Left ventricle myocardium inferior (tissue), 1 donor: ENCODE measurements around the gene GABRR2. TPM values are rescaled to one million over a fixed set of nuclear protein-coding genes. Genes with fewer than 3 reads are reported as not detected.
A peak's percentile ranks its signal among the peaks of the same experiment; 100 is the strongest.

Source experiments
- DNase-seq: peaks from one replicate; pipeline ENCODE4 v3.0.0-alpha.2; 2020
- H3K27ac ChIP-seq: fragments of 200-600 bp; replicated peaks from 2 replicates; pipeline ENCODE4 v1.8.0; 2021
- H3K27me3 ChIP-seq: fragments of 200-600 bp; 2 replicates; pipeline ENCODE4 v1.8.0; 2021; ENCODE audit warnings: low read depth
- H3K36me3 ChIP-seq: fragments of 200-600 bp; 2 replicates; pipeline ENCODE4 v1.8.0; 2021
- H3K4me1 ChIP-seq: fragments of 200-600 bp; 2 replicates; pipeline ENCODE4 v1.8.0; 2021
- H3K4me3 ChIP-seq: fragments of 200-600 bp; 2 replicates; pipeline ENCODE4 v1.8.0; 2021; ENCODE audit warnings: mild to moderate bottlenecking, moderate library complexity
- H3K9me3 ChIP-seq: fragments of 200-600 bp; replicated peaks from 2 replicates; pipeline ENCODE4 v1.8.0; 2021
- CTCF ChIP-seq: fragments of 200-600 bp; IDR thresholded peaks from 2 replicates; pipeline ENCODE4 v1.8.0; 2021; ENCODE audit warnings: antibody characterized with exemption, mild to moderate bottlenecking, borderline replicate concordance
- intact Hi-C: fragments of 100-400 bp; cut with micrococcal nuclease; formaldehyde crosslinking; loops from one replicate; pipeline ENCODE4 v1.11.0; 2022
- total RNA-seq: library from RNA; stranded (reverse); fragmentation: NEBNext Ultra II Directional; extraction: Animal tissue kit (Norgen Biotek cat#: 25700); gene quantifications from one replicate; pipeline ENCODE4 v1.2.1, GENCODE V29; 2021
- donor health status: DM: no; HTN: yes; CAD: no; lungs with severe emphysema.

Gene GABRR2
- total RNA-seq, 1 donor from 2014 or later, result 0.69 TPM

- Histone ChIP-seq H3K4me1 (peaks cover 73% of the 10 kb centered on the region), H3K27ac (no peak overlapping the region)
- intact Hi-C loops, result no loop called here
These were observed 31.3 kb upstream of the GABRR2 start for GRCh38 chr6:89346433-89346832.

DNA sequence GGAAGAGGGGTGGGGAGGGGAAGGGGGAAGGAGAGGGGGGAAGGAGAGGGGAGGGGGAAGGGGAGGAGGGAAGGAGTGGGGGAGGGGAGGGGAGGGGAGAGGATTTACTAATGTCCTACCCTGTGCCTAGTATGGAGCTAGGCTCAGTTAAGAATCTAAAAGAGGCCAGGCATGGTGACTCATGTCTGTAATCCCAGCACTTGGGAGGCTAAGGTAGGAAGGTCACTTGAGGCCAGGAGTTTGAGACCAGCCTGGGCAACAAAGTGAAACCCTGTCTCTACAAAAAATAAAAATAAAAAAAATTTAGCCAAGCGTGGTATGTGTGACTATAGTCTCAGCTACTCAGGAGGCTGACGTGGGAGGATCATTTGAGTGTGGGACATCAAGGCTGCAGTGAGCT lies 24.5 kb upstream of the GABRR2 start:
- H3K4me1 ChIP-seq, result peaks cover 16% of the 10 kb centered on the region
- intact Hi-C loops, result no loop called here
- H3K27me3 ChIP-seq, result no peaks in the 10 kb centered on the region
- TF ChIP-seq CTCF, result no peak
- no peak for DNase-seq
- no peaks in the 10 kb centered on the region for H3K9me3 ChIP-seq
- H3K4me3 ChIP-seq, result no peak overlapping the region
- H3K36me3 ChIP-seq, result peaks cover 69% of the 10 kb centered on the region
- H3K27ac ChIP-seq, result no peak overlapping the region

More at GRCh38 chr6:89346433-89346832, 31.3 kb upstream of the GABRR2 start:
- H3K9me3 ChIP-seq, result no peaks in the 10 kb centered on the region
- H3K4me3 ChIP-seq, result no peak overlapping the region
- no peaks in the 10 kb centered on the region for H3K27me3 ChIP-seq
- H3K36me3 ChIP-seq, result peaks cover 16% of the 10 kb centered on the region
- no peak for DNase-seq
- no peak for TF ChIP-seq CTCF

GRCh38 chr6:89335164-89335563 lies 20.1 kb upstream of the GABRR2 start:
- Histone ChIP-seq H3K4me3 (no peak overlapping the region), H3K27ac (no peak overlapping the region), H3K9me3 (no peaks in the 10 kb centered on the region), H3K4me1 (peaks cover 11% of the 10 kb centered on the region), H3K36me3 (peaks cover 77% of the 10 kb centered on the region), H3K27me3 (no peaks in the 10 kb centered on the region)
- intact Hi-C loops, result no loop called here
- no peak for DNase-seq
- no peak for TF ChIP-seq CTCF

DNA sequence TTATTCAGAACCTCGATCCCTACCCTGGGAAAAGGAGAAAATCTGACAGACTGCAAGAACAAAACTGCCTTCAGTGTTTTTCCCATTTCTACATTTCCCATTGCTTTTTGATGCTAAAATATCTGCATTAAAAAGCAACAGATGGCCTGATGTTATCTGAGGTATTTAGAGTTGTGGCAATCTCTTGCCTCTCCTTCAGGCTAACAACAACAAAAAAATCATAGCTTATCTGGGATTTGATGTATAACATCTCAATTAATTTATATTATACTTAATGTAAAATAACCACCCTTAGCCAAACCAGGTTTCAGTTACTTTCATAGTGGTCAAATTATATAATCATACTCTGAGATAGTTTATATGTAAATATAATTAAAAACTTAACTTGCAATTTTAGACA lies 15.8 kb upstream of the GABRR2 start:
- no peak for TF ChIP-seq CTCF
- H3K4me3 ChIP-seq, result no peak overlapping the region
- H3K27ac ChIP-seq, result no peak overlapping the region
- H3K9me3 ChIP-seq, result no peaks in the 10 kb centered on the region
- intact Hi-C loops, result no loop called here
- no peak for DNase-seq
- H3K36me3 ChIP-seq, result peaks cover 78% of the 10 kb centered on the region
- peaks cover 14% of the 10 kb centered on the region for H3K4me1 ChIP-seq
- no peaks in the 10 kb centered on the region for H3K27me3 ChIP-seq

DNA sequence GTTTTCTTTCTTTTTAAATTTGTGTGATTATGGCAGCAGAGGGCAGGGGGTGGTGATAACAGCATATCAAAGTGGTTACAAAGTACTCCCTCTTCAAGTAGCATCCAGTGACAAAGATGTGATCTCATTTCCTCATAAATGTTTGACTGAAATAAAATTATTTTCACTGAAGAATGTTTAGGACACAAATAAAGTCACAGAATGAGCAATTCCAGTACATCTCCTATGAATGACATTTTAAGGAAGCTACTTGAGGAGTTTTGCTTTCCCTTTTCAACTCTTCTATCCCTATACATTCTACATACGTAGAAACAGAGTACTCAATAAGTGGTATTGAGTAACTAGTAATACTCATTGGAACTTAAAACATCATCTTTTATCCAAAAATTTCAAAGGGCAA lies 13.9 kb upstream of the GABRR2 start:
- no peak for DNase-seq
- H3K4me3 ChIP-seq, result no peak overlapping the region
- intact Hi-C loops, result no loop called here
- peaks cover 64% of the 10 kb centered on the region for H3K36me3 ChIP-seq
- no peak for TF ChIP-seq CTCF
- H3K27me3 ChIP-seq, result no peaks in the 10 kb centered on the region
- H3K27ac ChIP-seq, result no peak overlapping the region
- no peaks in the 10 kb centered on the region for H3K9me3 ChIP-seq
- H3K4me1 ChIP-seq, result peaks cover 14% of the 10 kb centered on the region

DNA sequence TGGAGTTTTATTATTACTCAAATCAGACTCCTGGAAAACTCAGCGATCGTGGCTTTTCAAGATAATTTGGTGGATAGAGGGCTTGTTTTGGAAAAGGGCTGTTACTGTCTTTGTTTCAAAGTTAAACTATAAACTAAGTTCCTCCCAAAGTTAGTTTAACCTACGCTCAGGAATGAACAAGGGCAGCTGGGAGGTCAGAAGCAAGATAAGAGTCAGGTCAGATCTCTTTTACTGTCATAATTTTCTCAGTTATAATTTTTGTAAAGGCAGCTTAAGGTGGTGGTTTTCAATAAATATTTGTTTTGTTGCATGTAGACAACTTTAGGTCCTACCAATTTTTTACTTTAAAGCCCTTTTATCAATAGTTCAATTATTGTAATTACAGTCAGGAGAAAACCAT lies 9.2 kb upstream of the GABRR2 start:
- peaks cover 37% of the 10 kb centered on the region for H3K36me3 ChIP-seq
- no peaks in the 10 kb centered on the region for H3K27me3 ChIP-seq
- intact Hi-C loops, result no loop called here
- peaks cover 8% of the 10 kb centered on the region for H3K9me3 ChIP-seq
- peak overlapping the region; percentile 50 for H3K27ac ChIP-seq
- no peak for DNase-seq
- no peak overlapping the region for H3K4me3 ChIP-seq
- TF ChIP-seq CTCF, result no peak
- H3K4me1 ChIP-seq, result peaks cover 24% of the 10 kb centered on the region
